PC-3 (cell line): ENCODE results near the gene PEX16. TPM values are rescaled to one million over a fixed set of nuclear protein-coding genes. Genes with fewer than 3 reads are reported as not detected.
A peak's percentile ranks its signal among the peaks of the same experiment; 100 is the strongest.

Experiments
- ATAC-seq: fragments of 200-7000 bp; cut with Tn5 transposase; 2 replicates; pipeline ENCODE4 v1.9.1; 2020; ENCODE audit warnings: mild to moderate bottlenecking, moderate library complexity
- Bru-seq: library from RNA; stranded (reverse); fragments of 400-500 nt; gene quantifications from one replicate; lab custom pipeline; 2021; lab: Mats Ljungman, UMichigan
- BruChase-seq, 2 experiments: library from RNA; stranded (reverse); fragments of 400-500 nt; gene quantifications; one replicate each; lab custom pipeline; 2021; lab: Mats Ljungman, UMichigan
- BruUV-seq: library from RNA; stranded (reverse); fragments of 400-500 nt; replicated peaks from 2 replicates; lab custom pipeline; 2021; lab: Mats Ljungman, UMichigan
- CTCF ChIA-PET: fragments of 300-600 bp; sonication (Branson Sonifier 250); formaldehyde crosslinking; loops from one replicate; lab custom pipeline; 2022; ENCODE audit warnings: antibody characterized with exemption; lab: Charles Lee
- POLR2A ChIA-PET: fragments of 300-600 bp; sonication (Branson Sonifier 250); formaldehyde crosslinking; loops from one replicate; lab custom pipeline; 2022; ENCODE audit warnings: antibody characterized with exemption; ENCODE audit not compliant: unreplicated experiment; lab: Charles Lee
- DNase-seq: peaks from one replicate; pipeline ENCODE4 v3.0.0-alpha.2; 2015
- H2AFZ ChIP-seq: fragments of 300-600 bp; sonication (generic); 2 replicates; pipeline ENCODE4 v1.6.0; 2016; ENCODE audit warnings: antibody characterized with exemption, low read length
- H3F3A ChIP-seq: fragments of 300-600 bp; sonication (generic); one replicate; pipeline ENCODE4 v1.6.0; 2017; ENCODE audit warnings: antibody characterized with exemption, low read length, control low read depth, mild to moderate bottlenecking; ENCODE audit not compliant: unreplicated experiment
- H3K27ac ChIP-seq: fragments of 300-600 bp; sonication (generic); 2 replicates; pipeline ENCODE4 v1.5.1; 2016; ENCODE audit warnings: mild to moderate bottlenecking, low read length
- H3K27me3 ChIP-seq: fragments of 300-600 bp; sonication (generic); 2 replicates; pipeline ENCODE4 v1.6.1; 2016; ENCODE audit warnings: low read length, mixed read lengths
- H3K36me3 ChIP-seq: fragments of 300-600 bp; sonication (generic); 2 replicates; pipeline ENCODE4 v1.6.1; 2016; ENCODE audit warnings: low read depth, mixed run types, low read length, mixed read lengths
- H3K4me1 ChIP-seq: fragments of 300-600 bp; sonication (generic); 2 replicates; pipeline ENCODE4 v1.5.1; 2016; ENCODE audit warnings: low read length; ENCODE audit not compliant: insufficient read depth
- H3K4me2 ChIP-seq: fragments of 300-600 bp; sonication (generic); 2 replicates; pipeline ENCODE4 v1.6.0; 2016; ENCODE audit warnings: low read length
- H3K4me3 ChIP-seq: fragments of 300-600 bp; sonication (generic); 2 replicates; pipeline ENCODE4 v1.5.1; 2016; ENCODE audit warnings: mild to moderate bottlenecking, low read length, mixed read lengths
- H3K79me2 ChIP-seq: fragments of 300-600 bp; sonication (generic); 2 replicates; pipeline ENCODE4 v1.6.1; 2017; ENCODE audit warnings: low read length, mixed read lengths
- H3K9ac ChIP-seq: fragments of 300-600 bp; sonication (generic); 2 replicates; pipeline ENCODE4 v1.6.0; 2016; ENCODE audit warnings: mild to moderate bottlenecking, low read length
- H3K9me2 ChIP-seq: fragments of 300-600 bp; sonication (generic); replicated peaks from 2 replicates; pipeline ENCODE4 v1.6.1; 2016; ENCODE audit warnings: mixed run types, low read length, mixed read lengths
- H3K9me3 ChIP-seq: fragments of 300-600 bp; sonication (generic); 2 replicates; pipeline ENCODE4 v1.6.1; 2016; ENCODE audit warnings: low read length, mixed read lengths
- H4K20me1 ChIP-seq: fragments of 300-600 bp; sonication (generic); 2 replicates; pipeline ENCODE4 v1.6.1; 2016; ENCODE audit warnings: low read length, mixed read lengths
- CTCF ChIP-seq: fragments of 300-600 bp; sonication (generic); conservative IDR thresholded peaks from 2 replicates; pipeline ENCODE4 v1.5.1; 2017; ENCODE audit warnings: antibody characterized with exemption, low read depth, mild to moderate bottlenecking, low read length
- EZH2 ChIP-seq: fragments of 300-600 bp; sonication (generic); IDR thresholded peaks from one replicate; pipeline ENCODE4 v1.6.1; 2017; ENCODE audit warnings: antibody characterized with exemption, mild to moderate bottlenecking, low read length; ENCODE audit not compliant: unreplicated experiment
- EZH2phosphoT487 ChIP-seq: fragments of 300-600 bp; sonication (generic); IDR thresholded peaks from 2 replicates; pipeline ENCODE4 v1.6.1; 2018; ENCODE audit warnings: mild to moderate bottlenecking, antibody characterized with exemption, low read length, borderline replicate concordance
- intact Hi-C: fragments of 100-400 bp; cut with micrococcal nuclease; formaldehyde crosslinking; loops from 2 replicates; pipeline ENCODE4 v1.9.0; 2023
- long read RNA-seq: library from polyadenylated mRNA; unstranded; transcript quantifications from one replicate; pipeline ENCODE4 v2.0.0, GENCODE V29; 2021; ENCODE audit not compliant: unreplicated experiment
- total RNA-seq: library from RNA; depleted of rRNA; stranded (reverse); fragments of >200 nt; gene quantifications from 2 replicates; pipeline ENCODE4 v1.2.3, GENCODE V29; 2014; rRNA removed

PEX16 gene
- total RNA-seq (43.5 and 56.7 TPM in 2 replicates), Bru-seq, nascent RNA (percentile 68 among the genes with signal in this experiment), BruChase-seq, experiment 1, labeled RNA remaining after a 6-hour chase (percentile 66 among the genes with signal in this experiment), BruChase-seq, experiment 2, labeled RNA remaining after a 2-hour chase (percentile 71 among the genes with signal in this experiment)
- long read RNA-seq, transcript PEX16-202 (11 exons, 1,335 nt), result major isoform, 20 of 41 reads
- long read RNA-seq, partial matches to known transcripts, result 5 of 41 reads
- long read RNA-seq, other reads (novel, unspliced or antisense), result 15 of 41 reads

GRCh38 chr11:45917623-45918330 is at the start of gene PEX16:
TSS of gene PEX16 (minus strand) at chr11:45917877. CDS start at chr11:45917811, 66 bp downstream.
- Histone ChIP-seq H3K36me3 (no peaks in the 10 kb centered on the region; the same call in 1 of the 2 replicates), H4K20me1 (no peaks in the 10 kb centered on the region), H3K9me2 (no peaks in the 10 kb centered on the region), H2AFZ (peak within 1 kb of the TSS; percentile 94), H3K4me2 (peak within 1 kb of the TSS; percentile 98), H3K9me3 (no peaks in the 10 kb centered on the region), H3K27ac (peak within 1 kb of the TSS; percentile 69), H3K79me2 (peaks cover 14% of the 10 kb centered on the region), H3K4me1 (peaks cover 3% of the 10 kb centered on the region; the same call in 1 of the 2 replicates), H3K27me3 (no peaks in the 10 kb centered on the region), H3K4me3 (peak within 1 kb of the TSS; percentile 96), H3K9ac (peak within 1 kb of the TSS; percentile 82), H3F3A (no peaks in the 10 kb centered on the region)
- ChIA-PET CTCF (interaction anchor here (0.5 kb wide), 1 partner anchor 1537 kb away, joined by 9 read pairs; no protein-coding TSS in a partner anchor), POLR2A (interaction anchor here (0.5 kb wide), 1 partner anchor 71 kb away, joined by 5 read pairs; the partner anchor contains the start of gene CRY2)
- DNase-seq, result peak; percentile 96
- TF ChIP-seq CTCF (no peak), EZH2 (no peak), EZH2phosphoT487 (no peak)
- BruUV-seq, result TSS peak; percentile 95
- ATAC-seq, result peak; percentile 83
- intact Hi-C loops, result loop anchor here (1.0 to 2.0 kb wide), 4 partner anchors 37 to 74 kb away; partner anchors contain the start of gene CRY2

- intact Hi-C loops, result loop anchor here (1.0 to 10.0 kb wide), 3 partner anchors 41 to 270 kb away; no protein-coding TSS in a partner anchor
- CTCF ChIA-PET, result interaction anchor here (0.6 to 2.0 kb wide), 4 partner anchors 23 to 111 kb away, joined by 3 to 22 read pairs (median 4); no protein-coding TSS in a partner anchor
- H3K27ac ChIP-seq, result no peak overlapping the region
Observed at GRCh38 chr11:45964911-45965389, 47.3 kb upstream of the PEX16 start.

More at GRCh38 chr11:45964911-45965389, 47.3 kb upstream of the PEX16 start:
- TF ChIP-seq EZH2 (no peak), EZH2phosphoT487 (no peak), CTCF (peak; percentile 90)
- no TSS peak for BruUV-seq
- Histone ChIP-seq H4K20me1 (no peaks in the 10 kb centered on the region), H3K9ac (no peak overlapping the region), H3K4me2 (peak overlapping the region; percentile 32), H3K9me3 (no peaks in the 10 kb centered on the region), H3K4me3 (no peak overlapping the region; the same call in 1 of the 2 replicates), H3K36me3 (no peaks in the 10 kb centered on the region; the same call in 1 of the 2 replicates), H3K79me2 (no peaks in the 10 kb centered on the region), H3K9me2 (no peaks in the 10 kb centered on the region), H2AFZ (peak overlapping the region; percentile 69), H3K27me3 (no peaks in the 10 kb centered on the region), H3F3A (no peaks in the 10 kb centered on the region), H3K4me1 (no peaks in the 10 kb centered on the region)
- POLR2A ChIA-PET, result interaction anchor here (0.5 kb wide), 1 partner anchor 101 kb away, joined by 3 read pairs; no protein-coding TSS in a partner anchor
- ATAC-seq, result peak; percentile 93
- peak; percentile 76 for DNase-seq
